GM18873 (cell line): ENCODE data around the gene CRYBB3.
"Not testable (repeated sequence)": the region's sequence is repeated elsewhere in the genome, so short reads cannot be mapped to it uniquely, and the experiment has no call there.

ENCODE experiments used
- ATAC-seq: cut with Tn5 transposase; IDR thresholded peaks from one replicate; pipeline ENCODE4 v1.9.1; 2021; ENCODE audit warnings: mild to moderate bottlenecking, moderate library complexity, moderate number of reproducible peaks; ENCODE audit not compliant: unreplicated experiment, low FRiP score

The CRYBB3 gene

DNA sequence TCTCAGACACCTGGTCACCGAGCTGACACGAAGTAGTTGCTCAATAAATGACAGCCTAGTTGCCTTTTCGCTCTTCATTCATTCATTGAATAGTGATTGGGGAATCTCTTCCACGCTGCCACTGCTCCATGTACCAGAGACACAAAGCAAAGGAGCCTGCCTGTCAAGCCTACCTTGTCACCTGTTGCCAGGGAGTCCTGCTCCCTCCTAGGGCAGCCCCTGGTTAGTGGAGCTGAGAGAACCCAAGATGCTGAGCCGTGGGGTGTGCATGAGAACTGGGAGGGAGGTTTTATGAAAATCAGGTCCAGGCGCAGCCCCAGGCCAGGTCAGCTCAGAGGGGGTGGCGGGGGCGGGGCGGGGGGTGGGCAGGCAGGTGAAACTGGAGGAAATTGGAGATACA lies 38.4 kb downstream of the CRYBB3 start:
- not testable (repeated sequence) for ATAC-seq

DNA sequence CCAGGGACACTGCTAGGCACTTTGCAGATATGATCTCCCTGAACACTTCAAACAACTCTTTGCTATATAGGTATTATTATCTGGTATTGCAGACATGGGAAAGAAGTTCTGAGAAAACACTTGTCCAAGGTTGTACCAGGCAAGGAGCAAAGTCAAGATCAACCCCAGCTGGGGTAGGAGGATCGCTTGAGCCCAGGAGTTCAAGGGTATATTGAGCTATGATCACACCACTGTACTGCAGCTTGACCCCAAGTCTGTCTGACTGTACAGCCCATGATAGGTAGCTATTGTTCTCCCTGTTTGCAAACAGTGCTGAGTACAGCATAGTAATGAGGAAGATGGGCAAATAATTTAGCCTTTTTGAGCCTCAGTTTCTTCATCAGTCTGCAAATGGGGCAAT lies 55.5 kb downstream of the CRYBB3 start:
- ATAC-seq, result not testable (repeated sequence)
